LNCaP clone FGC (cell line): ENCODE data around the gene ACO1.

ENCODE experiments used
- DNase-seq: peaks from one replicate; pipeline ENCODE4 v3.0.0-alpha.2; 2011; ENCODE audit warnings: low read depth
- H3K4me3 ChIP-seq: 2 replicates; pipeline ENCODE4 v1.5.1; 2011; ENCODE audit warnings: mild to moderate bottlenecking, low read depth, low read length, control low read depth
- TF ChIP-seq, protein P1 (sequence below): IDR thresholded peaks from 2 replicates; pipeline ENCODE4 v1.5.1; 2012; ENCODE audit warnings: mild to moderate bottlenecking; ENCODE audit not compliant: control insufficient read depth, insufficient read depth; ENCODE audit errors: extremely low read depth

The ACO1 gene

DNA sequence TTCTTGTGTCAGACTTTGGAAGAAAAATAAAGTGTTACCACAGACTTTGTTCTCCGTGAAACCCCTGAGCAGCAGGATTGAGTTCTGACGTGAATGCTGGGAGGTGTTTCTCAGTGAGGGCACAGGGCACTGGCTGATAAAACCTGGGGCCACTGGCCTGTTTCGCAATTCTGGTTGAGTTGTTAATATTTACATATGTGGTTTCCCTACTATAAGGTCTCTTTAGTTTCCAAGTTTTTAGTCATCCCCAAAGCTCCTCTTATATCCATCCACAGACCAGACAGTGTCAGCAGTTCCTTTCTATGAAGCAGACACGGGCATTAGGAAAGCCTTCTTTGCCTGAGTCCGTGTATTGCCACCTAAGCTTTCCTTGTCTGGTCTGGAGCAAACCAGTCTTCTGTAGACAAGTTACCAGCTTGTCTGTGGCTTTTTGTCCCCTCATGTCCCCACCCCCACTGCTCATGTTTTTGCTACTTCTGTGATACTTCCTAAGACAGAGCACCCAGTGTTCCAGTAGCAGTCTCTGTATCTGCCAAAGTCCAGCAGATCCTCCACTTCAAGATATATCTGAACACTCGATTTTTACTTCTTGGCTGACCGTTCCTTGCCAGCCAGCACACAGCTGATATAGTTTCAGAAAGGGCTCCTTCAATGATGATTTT, 42.0 kb downstream of the ACO1 start:
- DNase-seq: no peak
- TF ChIP-seq, protein P1, sequence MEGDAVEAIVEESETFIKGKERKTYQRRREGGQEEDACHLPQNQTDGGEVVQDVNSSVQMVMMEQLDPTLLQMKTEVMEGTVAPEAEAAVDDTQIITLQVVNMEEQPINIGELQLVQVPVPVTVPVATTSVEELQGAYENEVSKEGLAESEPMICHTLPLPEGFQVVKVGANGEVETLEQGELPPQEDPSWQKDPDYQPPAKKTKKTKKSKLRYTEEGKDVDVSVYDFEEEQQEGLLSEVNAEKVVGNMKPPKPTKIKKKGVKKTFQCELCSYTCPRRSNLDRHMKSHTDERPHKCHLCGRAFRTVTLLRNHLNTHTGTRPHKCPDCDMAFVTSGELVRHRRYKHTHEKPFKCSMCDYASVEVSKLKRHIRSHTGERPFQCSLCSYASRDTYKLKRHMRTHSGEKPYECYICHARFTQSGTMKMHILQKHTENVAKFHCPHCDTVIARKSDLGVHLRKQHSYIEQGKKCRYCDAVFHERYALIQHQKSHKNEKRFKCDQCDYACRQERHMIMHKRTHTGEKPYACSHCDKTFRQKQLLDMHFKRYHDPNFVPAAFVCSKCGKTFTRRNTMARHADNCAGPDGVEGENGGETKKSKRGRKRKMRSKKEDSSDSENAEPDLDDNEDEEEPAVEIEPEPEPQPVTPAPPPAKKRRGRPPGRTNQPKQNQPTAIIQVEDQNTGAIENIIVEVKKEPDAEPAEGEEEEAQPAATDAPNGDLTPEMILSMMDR: no peak
- H3K4me3 ChIP-seq: no peak overlapping the region

DNA sequence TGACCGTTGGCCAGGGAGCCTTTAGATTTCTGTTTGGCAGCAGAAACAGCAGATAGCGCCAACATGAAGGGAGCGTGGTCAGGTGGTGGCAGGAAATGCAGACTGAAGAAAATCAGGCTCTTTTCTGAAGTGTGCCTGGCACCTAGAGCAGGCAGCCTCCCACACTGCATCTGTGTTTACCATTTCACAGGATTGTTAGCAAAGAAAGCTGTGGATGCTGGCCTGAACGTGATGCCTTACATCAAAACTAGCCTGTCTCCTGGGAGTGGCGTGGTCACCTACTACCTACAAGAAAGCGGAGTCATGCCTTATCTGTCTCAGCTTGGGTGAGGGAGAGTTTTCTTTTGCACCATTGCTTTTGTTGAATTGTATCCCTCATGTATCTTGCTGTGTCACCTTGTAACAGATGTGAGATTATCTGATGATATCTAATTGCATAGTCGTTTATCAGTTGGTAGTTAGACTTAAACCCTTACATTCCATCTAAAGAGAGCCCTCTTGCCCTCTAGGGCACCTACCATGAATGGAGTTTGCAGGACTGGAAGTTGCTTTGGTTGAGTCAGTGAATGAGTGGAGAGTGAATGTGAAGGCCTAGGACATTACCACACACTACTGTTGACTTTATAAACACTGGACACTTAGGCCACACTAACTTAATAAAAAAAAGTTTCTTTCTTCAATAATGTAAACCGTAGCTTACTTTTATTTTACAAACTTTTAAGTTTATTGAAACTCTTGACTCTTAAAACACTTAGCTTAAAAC, 42.8 kb downstream of the ACO1 start:
- TF ChIP-seq, protein P1: no peak
- H3K4me3 ChIP-seq: no peak overlapping the region
- no peak for DNase-seq

DNA sequence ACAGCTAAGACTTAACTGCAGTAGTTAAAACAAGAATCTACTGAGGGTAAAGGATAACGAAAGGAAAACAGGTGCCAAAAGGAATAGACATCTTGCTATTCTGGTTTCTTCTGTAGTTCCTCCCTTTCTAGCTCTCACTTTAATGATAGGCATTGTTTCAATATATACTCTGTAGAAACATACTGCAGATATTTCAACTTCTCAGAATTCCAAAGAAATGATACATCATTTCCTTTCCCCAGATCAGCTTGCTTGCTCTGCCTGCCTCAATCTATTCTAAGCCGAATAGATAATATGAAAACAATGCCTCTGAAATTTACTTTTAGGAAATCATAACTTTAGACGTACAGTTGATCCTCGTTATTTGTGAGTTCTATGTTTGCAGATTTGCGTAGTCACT, 46.3 kb downstream of the ACO1 start:
- no peak for DNase-seq
- TF ChIP-seq, protein P1: no peak
- H3K4me3 ChIP-seq: no peak overlapping the region

DNA sequence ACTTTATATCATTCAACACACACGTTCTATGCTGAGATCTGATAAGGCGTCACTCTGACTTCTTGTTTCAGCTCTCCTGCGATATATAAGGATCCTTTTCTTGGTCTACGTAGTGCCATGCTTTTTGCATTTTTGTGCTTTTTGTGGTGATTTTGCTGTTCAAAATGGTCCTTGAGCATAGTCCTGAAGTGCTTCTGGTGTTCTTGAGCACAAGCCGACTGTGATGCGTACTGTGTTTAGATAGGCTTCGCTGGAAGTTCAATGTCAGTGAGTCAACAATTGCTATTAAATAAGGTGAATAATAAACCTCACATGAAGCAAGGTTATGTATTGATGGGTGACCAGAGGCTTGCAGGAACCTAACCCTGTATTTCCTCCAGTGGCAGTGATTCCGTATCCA, 46.8 kb downstream of the ACO1 start:
- TF ChIP-seq, protein P1: no peak
- no peak overlapping the region for H3K4me3 ChIP-seq
- DNase-seq: no peak

DNA sequence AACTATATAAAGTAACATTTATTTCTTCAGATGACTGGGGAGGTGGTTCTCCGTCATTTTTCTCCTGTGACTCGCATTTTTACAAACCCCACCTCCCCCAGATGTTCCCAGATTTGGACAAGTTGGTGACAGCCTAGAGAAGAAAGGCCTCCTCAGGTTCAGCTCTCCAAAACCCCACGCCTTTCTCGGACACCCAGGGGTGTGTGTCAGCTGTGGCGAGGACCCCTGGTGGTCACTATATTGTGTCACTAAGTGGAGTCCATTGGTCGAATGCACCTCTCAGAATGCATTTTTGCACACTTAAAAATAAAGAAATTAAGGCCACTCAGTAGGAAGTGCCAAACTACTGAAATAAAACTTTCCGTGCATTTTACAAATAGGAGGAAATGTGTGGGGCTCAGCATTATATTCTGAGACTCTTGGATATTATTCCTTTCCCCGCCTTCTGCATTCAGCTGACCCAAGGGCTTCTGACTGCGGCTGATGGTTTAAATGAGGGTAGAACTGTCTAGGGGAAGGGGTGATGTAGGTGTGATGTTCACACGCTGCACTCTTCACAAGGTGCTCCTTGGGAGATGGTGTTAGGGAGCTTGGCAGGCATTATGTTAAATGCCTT, 47.6 kb downstream of the ACO1 start:
- TF ChIP-seq, protein P1: peak; percentile 66
- no peak for DNase-seq
- H3K4me3 ChIP-seq: no peak overlapping the region

DNA sequence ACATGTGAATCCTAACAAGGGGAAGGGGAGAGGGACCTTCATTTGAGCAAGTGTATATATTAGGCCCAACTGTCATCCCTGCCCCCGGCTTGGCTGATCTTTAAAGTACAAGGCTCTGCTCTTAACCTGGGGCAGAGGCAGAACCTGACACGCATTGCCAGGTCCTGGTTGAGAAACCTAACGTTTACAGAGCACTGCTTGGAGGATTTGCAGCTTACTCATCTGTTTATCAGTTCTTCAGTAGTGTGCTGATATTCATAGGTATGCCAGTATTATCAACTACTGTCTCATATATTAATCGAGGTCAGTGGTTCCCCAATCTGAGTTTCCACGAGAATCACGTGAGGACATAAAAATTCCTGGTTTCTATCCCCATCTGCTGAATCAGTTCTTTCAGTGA, 50.4 kb downstream of the ACO1 start:
- no peak for DNase-seq
- TF ChIP-seq, protein P1: no peak
- H3K4me3 ChIP-seq: no peak overlapping the region
